ENCODE results near the gene DNPH1. TPM values are rescaled to one million over a fixed set of nuclear protein-coding genes. Genes with fewer than 3 reads are reported as not detected.

The DNPH1 gene, protein sequence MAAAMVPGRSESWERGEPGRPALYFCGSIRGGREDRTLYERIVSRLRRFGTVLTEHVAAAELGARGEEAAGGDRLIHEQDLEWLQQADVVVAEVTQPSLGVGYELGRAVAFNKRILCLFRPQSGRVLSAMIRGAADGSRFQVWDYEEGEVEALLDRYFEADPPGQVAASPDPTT
- total RNA-seq: 88.2 and 103 TPM in 2 replicates

DNA sequence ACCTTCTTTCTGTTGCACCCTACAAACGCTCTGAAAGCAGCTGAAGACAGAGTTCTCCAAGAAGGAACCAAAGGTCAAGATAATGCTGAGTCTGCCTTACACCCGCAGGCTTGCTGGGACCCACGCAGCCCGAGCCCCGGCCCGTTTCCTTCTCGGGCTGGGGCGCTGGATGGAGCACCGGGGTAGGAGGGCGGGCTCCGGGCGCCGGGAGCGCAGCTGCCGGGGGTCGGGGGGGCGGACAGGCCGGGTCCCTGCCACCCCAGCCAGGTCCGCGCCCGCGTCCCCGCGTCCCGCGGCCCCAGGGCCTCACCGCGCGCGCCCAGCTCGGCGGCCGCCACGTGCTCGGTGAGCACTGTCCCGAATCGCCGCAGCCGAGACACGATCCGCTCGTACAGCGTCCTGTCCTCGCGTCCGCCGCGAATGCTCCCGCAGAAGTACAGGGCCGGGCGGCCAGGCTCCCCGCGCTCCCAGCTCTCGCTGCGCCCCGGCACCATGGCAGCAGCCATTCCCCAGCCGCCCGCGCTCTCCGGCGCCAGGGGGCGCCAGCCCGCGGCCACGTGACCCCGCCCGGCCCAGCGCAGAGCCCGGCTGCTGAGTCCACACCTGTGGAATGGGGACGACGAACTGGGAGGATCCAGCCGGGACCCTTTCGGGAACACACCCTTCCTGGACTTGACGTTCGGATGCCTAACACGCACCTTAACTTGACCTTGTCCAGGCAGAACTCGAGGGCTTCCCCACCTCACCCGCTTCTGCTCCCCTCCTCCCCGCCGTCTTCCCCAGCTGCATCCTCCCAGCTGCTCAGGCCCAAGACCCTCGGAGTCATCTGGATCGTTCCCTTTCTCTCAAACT, at the start of gene DNPH1:
TSS of gene DNPH1 (minus strand) at position 531 of the 852 bp plus-strand sequence. CDS start at position 506, 25 bp downstream.

DNA sequence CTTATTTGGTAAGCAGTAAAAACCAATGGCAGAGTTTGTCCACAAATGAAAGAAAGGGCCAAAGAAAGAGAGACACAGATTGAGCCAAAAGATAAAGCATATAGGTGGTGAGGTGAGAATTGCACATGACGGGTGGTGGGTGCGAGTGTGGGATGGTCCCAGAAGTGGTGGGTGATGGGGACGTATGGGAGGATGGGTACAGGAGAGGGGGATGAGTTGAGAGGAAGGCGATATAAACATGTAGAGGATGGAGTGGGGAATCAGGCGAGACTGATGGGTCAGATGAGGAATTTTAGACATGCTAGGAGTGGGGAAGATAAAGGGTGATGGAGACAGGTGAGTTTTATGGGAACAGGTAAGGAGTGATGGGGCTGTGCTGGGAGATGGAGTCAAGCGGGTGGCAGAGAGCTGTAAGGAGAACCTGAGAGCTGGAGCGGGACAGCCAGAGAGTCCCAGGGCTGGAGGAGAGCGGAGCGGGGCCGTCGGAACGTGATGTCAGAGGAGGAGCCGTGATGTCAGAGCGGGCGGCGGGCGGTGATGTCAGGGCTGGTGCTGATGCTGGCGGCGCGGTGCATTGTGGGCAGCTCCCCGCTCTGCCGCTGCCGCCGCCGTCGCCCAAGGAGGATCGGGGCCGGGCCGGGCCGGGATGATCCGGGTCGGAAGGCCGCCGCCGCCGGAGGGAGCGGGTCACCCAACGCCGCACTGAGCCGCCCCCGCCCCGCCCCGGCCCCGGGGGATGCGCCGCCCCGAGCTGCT, 13.8 kb upstream of the DNPH1 start, which contains the start of gene TTBK1:
TSS of gene TTBK1 (plus strand) at position 574 of the 756 bp plus-strand sequence. CDS start 3,180 bp downstream, outside the sequence.

DNA sequence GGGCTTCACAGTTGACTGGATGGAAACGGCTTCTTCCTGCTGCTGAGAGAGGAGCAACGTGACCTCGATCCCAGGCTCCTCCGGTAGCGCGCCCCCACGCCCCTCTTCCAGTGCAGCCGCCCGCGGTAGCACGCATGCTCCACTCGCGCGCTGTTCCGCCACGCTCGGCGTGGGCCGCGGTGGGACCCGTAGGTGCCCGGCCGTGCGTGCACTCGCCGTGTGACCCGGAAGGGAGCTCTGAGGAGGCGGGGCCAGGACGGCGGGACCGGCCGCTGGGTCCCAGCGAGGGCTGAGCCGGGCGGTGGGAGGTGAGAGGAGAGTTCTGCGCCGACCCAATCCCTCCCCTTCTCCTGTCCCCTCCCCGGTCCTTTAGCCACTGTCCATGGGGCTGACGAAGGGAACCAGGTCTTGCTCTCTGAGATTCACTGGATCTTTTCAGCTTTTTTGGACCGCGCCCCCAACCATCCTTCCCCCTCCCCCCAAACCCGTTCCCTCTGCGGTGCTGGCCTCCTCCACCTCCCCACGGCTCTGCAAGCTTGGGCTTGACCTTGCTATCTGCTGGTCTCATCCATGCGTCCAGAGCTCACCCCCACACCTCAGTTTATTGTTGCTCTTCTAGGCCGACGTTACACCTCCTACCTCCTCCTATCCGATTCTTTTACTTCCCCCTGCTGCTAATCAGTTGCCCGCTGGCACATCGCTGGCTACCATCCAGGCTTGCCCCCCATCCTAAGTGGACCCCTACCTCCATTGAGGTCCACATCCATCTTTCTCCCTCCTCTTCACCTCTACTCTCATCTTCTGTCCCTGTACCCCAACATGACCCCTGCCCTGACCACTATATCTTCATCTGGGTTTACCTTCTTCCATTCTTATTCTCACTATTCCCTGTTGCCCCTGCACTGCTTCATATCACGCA, 47.1 kb downstream of the DNPH1 start, which contains the start of gene CUL9:
TSS of gene CUL9 (plus strand) at position 255 of the 919 bp plus-strand sequence. CDS start 2,115 bp downstream, outside the sequence.

Other genes with a start within 250 kb of the DNPH1 start
- gene PPP2R5D, start 244.9 kb downstream of the DNPH1 start, total RNA-seq: 31.8 TPM in 2 replicates
- gene MEA1, start 215.5 kb downstream of the DNPH1 start, total RNA-seq: 54.0 and 61.1 TPM in 2 replicates
- 75.7 and 92.5 TPM in 2 replicates for gene KLHDC3, start 215.2 kb downstream of the DNPH1 start, total RNA-seq
- gene RRP36, start 207.9 kb downstream of the DNPH1 start, total RNA-seq: 40.7 and 63.8 TPM in 2 replicates
- 33.3 and 36.4 TPM in 2 replicates for gene CUL7, start 175.6 kb downstream of the DNPH1 start, total RNA-seq
- gene MRPL2, start 170.0 kb downstream of the DNPH1 start, total RNA-seq: 14.2 and 26.8 TPM in 2 replicates
- gene KLC4, start 169.8 kb downstream of the DNPH1 start, total RNA-seq: 9.9 and 11.0 TPM in 2 replicates
- 110 and 119 TPM in 2 replicates for gene PTK7, start 153.2 kb downstream of the DNPH1 start, total RNA-seq
- gene SRF, start 58.2 kb downstream of the DNPH1 start, total RNA-seq: 14.1 and 16.3 TPM in 2 replicates
- 12.7 and 17.2 TPM in 2 replicates for gene CUL9, start 47.3 kb downstream of the DNPH1 start, total RNA-seq
- gene TTBK1, start 14.0 kb upstream of the DNPH1 start, total RNA-seq: not detected in 2 replicates
- not detected in 2 replicates for gene SLC22A7, start 68.8 kb upstream of the DNPH1 start, total RNA-seq
- not detected in 2 replicates for gene CRIP3, start 79.3 kb upstream of the DNPH1 start, total RNA-seq
- gene ZNF318, start 140.2 kb upstream of the DNPH1 start, total RNA-seq: 10.2 and 11.1 TPM in 2 replicates
- gene ABCC10, start 198.1 kb upstream of the DNPH1 start, total RNA-seq: 7.9 and 10.6 TPM in 2 replicates
- gene DLK2, start 226.1 kb upstream of the DNPH1 start, total RNA-seq: not detected in 2 replicates
- 13.9 and 15.1 TPM in 2 replicates for gene TJAP1, start 248.1 kb upstream of the DNPH1 start, total RNA-seq

All from cardiac ventricle fibroblast (primary cell).